B cell (primary cell): ENCODE measurements around the gene TBATA. TPM values are rescaled to one million over a fixed set of nuclear protein-coding genes. Genes with fewer than 3 reads are reported as not detected.

Experiments
- ATAC-seq: fragments of 200-7000 bp; cut with Tn5 transposase; one replicate; pipeline ENCODE4 v1.10.0; 2021; ENCODE audit warnings: low read depth, mild to moderate bottlenecking, moderate number of reproducible peaks, moderate library complexity
- CTCF ChIA-PET: fragments of 350-600 bp; sonication (Branson Sonifier 250); formaldehyde crosslinking; loops from one replicate; lab custom pipeline; 2021; ENCODE audit warnings: antibody characterized with exemption, inconsistent platforms; lab: Charles Lee
- POLR2A ChIA-PET: fragments of 350-600 bp; sonication (Branson Sonifier 250); formaldehyde crosslinking; loops from one replicate; lab custom pipeline; 2021; ENCODE audit warnings: antibody characterized with exemption; lab: Charles Lee
- DNase-seq: peaks from one replicate; pipeline ENCODE4 v3.0.0; 2013
- H2AFZ ChIP-seq: 2 replicates; pipeline ENCODE4 v1.6.1; 2012; ENCODE audit warnings: mild to moderate bottlenecking, low read depth, low read length; ENCODE audit not compliant: insufficient read depth, poor library complexity, severe bottlenecking
- H3K27ac ChIP-seq, 2 donors: 1 replicate in 1 of 2; 2 replicates in 1 of 2; pipeline ENCODE4 v1.5.1; 2012 to 2013; ENCODE audit warnings: low read length in 2 of 2, mild to moderate bottlenecking in 2 of 2, moderate library complexity in 1 of 2
- H3K27me3 ChIP-seq, 4 experiments: fragments of 200-600 bp in 1 of 4; sonication (generic) in 1 of 4; replicated peaks in 1 of 4; 1 replicate in 2 of 4; 2 replicates in 2 of 4; pipeline versions ENCODE4 v1.6.1 to v1.7.0; 2013 to 2016; ENCODE audit warnings: low read length in 3 of 4, mild to moderate bottlenecking in 2 of 4, mixed read lengths in 1 of 4, moderate library complexity in 1 of 4; ENCODE audit not compliant: insufficient read depth in 4 of 4, control insufficient read depth in 3 of 4; ENCODE audit errors: control extremely low read depth in 1 of 4
- H3K36me3 ChIP-seq, 2 experiments: replicated peaks in 1 of 2; 1 replicate in 1 of 2; 2 replicates in 1 of 2; pipeline versions ENCODE4 v1.6.1 to v1.7.1; 2013; ENCODE audit warnings: low read length in 1 of 2; ENCODE audit not compliant: insufficient read depth in 2 of 2, control insufficient read depth in 1 of 2; ENCODE audit errors: control extremely low read depth in 1 of 2, extremely low read depth in 1 of 2
- H3K4me1 ChIP-seq, 2 donors: fragments of 200-600 bp in 1 of 2; sonication (generic) in 1 of 2; 1 replicate in 1 of 2; 2 replicates in 1 of 2; pipeline versions ENCODE4 v1.5.1 to v1.6.1; 2013 to 2017; ENCODE audit warnings: low read length in 2 of 2; ENCODE audit not compliant: control insufficient read depth in 2 of 2, insufficient read depth in 2 of 2
- H3K4me2 ChIP-seq: replicated peaks from 2 replicates; pipeline ENCODE3; 2012; ENCODE audit warnings: mild to moderate bottlenecking, low read depth, low read length; ENCODE audit not compliant: poor library complexity, severe bottlenecking
- H3K4me3 ChIP-seq, 5 experiments: fragments of 200-600 bp in 1 of 5; sonication (generic) in 1 of 5; 1 replicate in 3 of 5; 2 replicates in 2 of 5; pipeline versions ENCODE4 v1.5.1 to v1.7.0; 2011 to 2016; ENCODE audit warnings: low read length in 4 of 5, mild to moderate bottlenecking in 4 of 5, low read depth in 2 of 5, control low read depth in 1 of 5, moderate library complexity in 1 of 5; ENCODE audit not compliant: insufficient read depth in 1 of 5; ENCODE audit errors: control extremely low read depth in 1 of 5, extremely low read depth in 1 of 5
- H3K79me2 ChIP-seq: fragments of 200-600 bp; sonication (generic); one replicate; pipeline ENCODE4 v1.6.0; 2016; ENCODE audit warnings: low read length; ENCODE audit not compliant: control insufficient read depth, insufficient read depth
- H3K9ac ChIP-seq: fragments of 200-600 bp; sonication (generic); 2 replicates; pipeline ENCODE4 v1.6.1; 2017; ENCODE audit warnings: mild to moderate bottlenecking, low read length, moderate library complexity
- H3K9me3 ChIP-seq, 3 donors: one replicate each; pipeline versions ENCODE4 v1.6.1 to v1.7.1; 2013; ENCODE audit warnings: low read length in 2 of 3; ENCODE audit not compliant: control insufficient read depth in 2 of 3, insufficient read depth in 1 of 3; ENCODE audit errors: control extremely low read depth in 1 of 3
- H4K20me1 ChIP-seq: 2 replicates; pipeline ENCODE4 v1.6.0; 2012; ENCODE audit warnings: mild to moderate bottlenecking, low read length; ENCODE audit not compliant: insufficient read depth, control insufficient read depth, poor library complexity, severe bottlenecking
- H3K27ac Mint-ChIP-seq: one replicate; pipeline ENCODE4 v1.8.0; 2021; ENCODE audit warnings: mixed read lengths
- H3K27me3 Mint-ChIP-seq: one replicate; pipeline ENCODE4 v1.8.0; 2021; ENCODE audit warnings: mixed read lengths
- H3K4me1 Mint-ChIP-seq: one replicate; pipeline ENCODE4 v1.8.0; 2021; ENCODE audit warnings: mixed read lengths
- H3K4me3 Mint-ChIP-seq: one replicate; pipeline ENCODE4 v1.8.0; 2021; ENCODE audit warnings: mixed read lengths
- H3K9me3 Mint-ChIP-seq: one replicate; pipeline ENCODE4 v1.8.0; 2022; ENCODE audit warnings: mixed read lengths; ENCODE audit not compliant: insufficient read depth
- CTCF ChIP-seq: fragments of 200-600 bp; IDR thresholded peaks from one replicate; pipeline ENCODE4 v1.8.0; 2022; ENCODE audit warnings: antibody characterized with exemption, mild to moderate bottlenecking
- EZH2 ChIP-seq: IDR thresholded peaks from 2 replicates; pipeline ENCODE4 v1.6.1; 2012; ENCODE audit warnings: borderline replicate concordance, low read depth, mild to moderate bottlenecking, moderate library complexity, low read length; ENCODE audit not compliant: insufficient read depth, poor library complexity, severe bottlenecking
- WGBS: methylation state at CpG from one replicate; pipeline ENCODE4 v1.1.5; 2013; ENCODE audit warnings: missing lambda C conversion rate; ENCODE audit not compliant: insufficient coverage; 5-methylcytosine and 5-hydroxymethylcytosine counted together
- intact Hi-C: fragments of 100-400 bp; cut with micrococcal nuclease; formaldehyde crosslinking; loops from one replicate; pipeline ENCODE4 v1.10.0; 2022
- polyA plus RNA-seq: library from polyadenylated mRNA; depleted of rRNA; stranded (reverse); fragments of >200 nt; gene quantifications from 2 replicates; pipeline ENCODE4 v1.2.3, GENCODE V29; 2012
- total RNA-seq, 2 donors: library from RNA; stranded (reverse); fragments of 120-200 nt in 1 of 2; gene quantifications; 1 replicate in 1 of 2; 2 replicates in 1 of 2; pipeline versions ENCODE4 v1.2.3 to v1.2.4, GENCODE V29; 2013 to 2022

The TBATA gene
- total and polyA plus RNA-seq, 2 donors (not counting 1 experiment from before 2014, with no cell fraction given): not detected

- Histone ChIP-seq H3K4me1 (no peaks in the 10 kb centered on the region), H2AFZ (no peak overlapping the region), H3K36me3 (no peaks in the 10 kb centered on the region), H3K9ac (no peak overlapping the region), H3K27me3 (no peaks in the 10 kb centered on the region), H3K4me3 (no peak overlapping the region), H3K79me2 (no peaks in the 10 kb centered on the region), H3K27ac (no peak overlapping the region), H4K20me1 (no peaks in the 10 kb centered on the region), H3K9me3 (no peaks in the 10 kb centered on the region), H3K4me2 (no peak overlapping the region)
- ChIA-PET POLR2A (no interaction called here), CTCF (no interaction called here)
- ATAC-seq (no peak), DNase-seq (no peak)
- 96% methylated on average over 15 of the region's 18 CpGs for WGBS
- H3K4me1 Mint-ChIP-seq: no peaks in the 10 kb centered on the region
- no peak overlapping the region for H3K4me3 Mint-ChIP-seq
- TF ChIP-seq EZH2: no peak
- TF ChIP-seq CTCF: no peak
- intact Hi-C loops: no loop called here
- H3K27me3 Mint-ChIP-seq: no peaks in the 10 kb centered on the region
- H3K27ac Mint-ChIP-seq: no peak overlapping the region
- no peaks in the 10 kb centered on the region for H3K9me3 Mint-ChIP-seq
Measured at GRCh38 chr10:70777063-70777875, 7.9 kb downstream of the TBATA start.

GRCh38 chr10:70776455-70777005 lies 8.6 kb downstream of the TBATA start:
- H3K4me1 Mint-ChIP-seq: no peaks in the 10 kb centered on the region
- DNase-seq: no peak
- Histone ChIP-seq H3K4me2 (no peak overlapping the region), H3K9me3 (no peaks in the 10 kb centered on the region), H3K79me2 (no peaks in the 10 kb centered on the region), H3K4me3 (no peak overlapping the region), H3K4me1 (no peaks in the 10 kb centered on the region), H3K36me3 (no peaks in the 10 kb centered on the region), H3K27ac (no peak overlapping the region), H3K27me3 (no peaks in the 10 kb centered on the region), H4K20me1 (no peaks in the 10 kb centered on the region), H3K9ac (no peak overlapping the region), H2AFZ (no peak overlapping the region)
- H3K4me3 Mint-ChIP-seq: no peak overlapping the region
- 87% methylated on average over 10 of the region's 11 CpGs for WGBS
- ATAC-seq: no peak
- no peak for TF ChIP-seq CTCF
- no peak for TF ChIP-seq EZH2
- no peak overlapping the region for H3K27ac Mint-ChIP-seq
- H3K27me3 Mint-ChIP-seq: no peaks in the 10 kb centered on the region
- ChIA-PET POLR2A (no interaction called here), CTCF (interaction anchor here (0.5 kb wide), 1 partner anchor 201 kb away, joined by 3 read pairs; no protein-coding TSS in a partner anchor)
- intact Hi-C loops: no loop called here
- H3K9me3 Mint-ChIP-seq: no peaks in the 10 kb centered on the region
